Activated effector memory CD4-positive, alpha-beta T cell treated with Interleukin-2 at 50 U/mL for 16 hours (primary cell): ENCODE results near the gene STX2.

Experiments
- DNase-seq: peaks from one replicate; pipeline ENCODE4 v3.0.0-alpha.2; 2020

STX2 gene

DNA sequence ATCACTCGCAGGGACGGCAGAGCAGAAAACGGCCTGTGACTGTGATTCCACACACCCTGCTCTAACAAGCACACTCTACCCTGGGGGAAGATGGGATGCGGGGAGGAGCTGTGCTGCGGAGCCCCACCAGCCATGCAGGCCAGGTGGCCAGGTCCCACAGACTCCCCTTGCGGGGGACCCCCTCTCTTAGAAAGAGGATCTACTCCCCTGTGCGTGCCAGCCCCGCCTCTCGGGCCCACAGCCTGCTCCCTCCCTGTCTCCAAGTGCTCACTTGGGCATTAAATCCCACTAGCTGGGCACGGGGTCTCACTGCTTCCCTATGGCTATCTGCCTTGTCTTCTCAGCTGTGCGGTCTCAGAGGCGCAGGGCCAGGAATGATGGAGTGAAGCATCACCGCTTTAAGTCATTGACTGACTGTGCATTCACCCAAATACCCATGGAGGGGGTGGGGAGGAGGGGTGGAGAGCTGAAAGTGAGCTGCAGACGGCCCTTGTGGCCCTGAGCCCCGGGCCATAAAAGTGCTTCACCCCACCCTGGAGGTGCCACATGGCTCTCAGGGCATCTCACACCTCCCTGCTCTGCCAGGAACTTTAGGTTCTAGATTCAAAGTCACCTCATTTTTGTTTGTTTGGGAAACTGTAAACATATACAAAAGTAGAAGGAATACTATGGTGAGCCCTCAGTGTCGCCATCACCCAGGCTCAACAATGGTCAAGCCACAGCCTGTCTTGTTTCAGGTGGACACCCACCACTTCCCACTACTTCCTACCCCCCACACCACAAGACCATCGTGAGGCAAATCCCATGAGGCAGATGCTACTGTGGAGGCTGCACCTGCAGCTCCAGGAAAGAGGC lies 9.4 kb downstream of the STX2 start:
- no peak for DNase-seq

GRCh38 chr12:130828895-130829294 lies 10.2 kb downstream of the STX2 start:
- DNase-seq, result no peak

DNA sequence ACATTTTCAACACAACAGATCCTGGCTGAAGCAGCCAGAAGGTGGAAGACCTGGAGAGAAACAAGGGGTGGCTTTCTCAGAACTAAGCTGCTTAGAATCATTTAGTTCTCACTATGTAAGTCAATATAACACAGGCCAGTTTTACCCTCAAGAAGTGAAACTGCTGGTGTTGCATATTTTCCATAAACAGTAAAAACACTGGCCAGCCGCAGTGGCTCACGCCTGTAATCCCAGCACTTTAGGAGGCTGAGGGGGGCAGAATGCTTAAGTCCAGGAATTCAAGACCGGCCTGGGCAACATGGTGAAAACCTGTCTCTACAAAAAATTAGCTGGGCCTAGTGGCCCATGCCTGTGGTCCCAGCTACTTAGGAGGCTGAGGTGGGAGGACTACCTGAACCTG lies 11.6 kb downstream of the STX2 start:
- DNase-seq, result no peak

- peak; percentile 54 for DNase-seq
Observed at GRCh38 chr12:130826151-130826801, 12.8 kb downstream of the STX2 start.

GRCh38 chr12:130825771-130826150 lies 13.3 kb downstream of the STX2 start:
- DNase-seq, result no peak

DNA sequence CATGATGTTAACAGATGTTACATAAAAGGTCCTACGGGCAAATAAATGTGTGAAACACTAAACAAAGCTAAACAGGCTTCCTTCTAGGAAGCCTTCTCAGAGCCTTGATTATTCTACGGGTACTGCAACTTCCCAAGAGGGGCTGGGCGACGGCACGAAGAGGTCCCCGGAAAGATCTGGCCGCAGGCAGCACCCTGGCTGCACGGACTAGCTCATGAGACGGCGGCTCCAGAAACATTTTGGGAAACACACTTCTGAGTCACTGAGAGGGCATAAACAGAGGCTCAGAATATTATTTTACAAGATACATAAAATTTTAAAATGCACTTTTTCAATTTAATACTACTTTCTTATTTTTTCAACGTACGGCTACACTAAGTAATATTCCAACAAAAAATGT lies 19.4 kb downstream of the STX2 start:
- DNase-seq, result no peak

DNA sequence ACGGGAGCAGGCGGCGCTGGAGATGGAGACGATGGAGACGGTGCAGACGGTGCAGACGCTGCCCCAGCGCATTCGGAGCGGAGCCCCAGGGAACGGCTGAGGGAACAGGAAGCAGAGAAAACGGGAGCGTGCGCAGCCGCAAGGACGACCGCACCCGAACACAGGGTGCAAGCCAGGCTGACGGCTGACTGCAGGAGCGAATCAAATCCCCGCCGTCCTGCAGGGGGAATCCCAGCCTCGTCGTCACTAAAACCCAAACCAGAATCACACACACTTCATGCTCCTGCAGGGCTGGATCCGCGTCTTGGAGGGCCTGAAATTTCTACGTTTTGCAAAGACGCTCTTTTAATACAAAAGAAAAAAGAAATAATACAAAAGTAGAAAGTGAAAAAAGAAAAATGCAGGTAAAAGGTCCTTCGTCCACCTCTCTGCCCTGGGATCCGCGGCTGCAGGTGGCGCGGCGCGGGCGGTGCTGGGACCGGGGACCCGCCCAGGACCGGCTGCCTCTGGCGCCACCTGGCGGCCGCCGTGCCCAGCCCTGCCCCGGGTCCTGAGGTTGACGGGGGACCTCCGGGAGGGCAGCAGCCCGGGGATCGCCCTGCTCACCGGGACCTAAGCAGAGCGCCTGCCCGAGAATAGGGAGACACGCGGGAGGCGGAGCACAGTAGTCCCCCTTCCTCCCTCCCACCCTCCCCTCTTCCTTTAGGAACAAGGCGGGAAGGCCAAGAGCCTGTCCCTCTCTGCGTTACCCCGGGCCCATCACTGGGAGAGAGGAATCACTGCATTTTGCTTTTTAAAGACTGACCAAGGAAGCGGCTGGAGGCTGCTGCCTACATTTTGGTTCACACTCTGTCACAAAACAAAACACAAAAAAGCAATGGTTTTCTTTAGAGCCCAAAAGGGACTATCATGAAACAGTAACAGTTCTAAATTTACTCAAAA lies 20.1 kb downstream of the STX2 start:
- peak; percentile 63 for DNase-seq

DNA sequence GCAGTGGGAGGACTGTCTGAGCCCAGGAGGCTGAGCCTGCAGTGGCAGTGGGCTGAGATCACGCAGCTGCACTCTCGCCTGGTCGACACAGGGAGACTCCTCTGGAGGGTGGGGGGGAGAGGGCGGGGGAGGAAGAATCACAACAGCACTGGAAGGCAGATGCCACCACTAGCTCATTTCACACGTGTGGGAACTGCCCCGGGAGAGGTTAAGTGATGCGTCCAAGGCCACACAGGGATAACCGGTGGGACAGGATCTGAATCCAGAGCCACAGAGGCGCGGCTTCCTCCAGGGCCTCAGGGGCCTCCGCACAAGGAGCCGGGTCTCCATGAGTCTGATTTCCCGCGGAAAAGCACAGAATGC lies 20.8 kb downstream of the STX2 start:
- DNase-seq, result no peak

DNA sequence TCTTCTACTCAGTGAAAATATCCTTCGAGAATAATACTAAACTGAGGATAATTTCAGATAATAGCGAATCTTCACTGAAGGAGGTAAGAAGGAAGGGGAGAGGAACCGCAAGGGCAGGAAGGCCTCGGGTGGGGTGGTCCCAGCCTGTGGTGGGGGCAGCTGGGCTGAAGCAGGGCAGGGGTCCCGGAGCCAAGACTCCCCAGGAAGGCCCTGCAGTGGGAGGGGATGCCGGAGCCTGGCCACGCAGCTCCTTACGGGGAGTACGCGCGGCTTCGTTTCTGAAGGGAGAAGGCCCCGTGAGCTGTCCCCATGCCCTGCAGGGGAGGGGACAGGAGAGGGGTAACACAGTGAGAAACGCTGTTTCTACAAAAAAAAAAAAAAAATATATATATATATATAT lies 21.2 kb downstream of the STX2 start:
- DNase-seq, result no peak

DNA sequence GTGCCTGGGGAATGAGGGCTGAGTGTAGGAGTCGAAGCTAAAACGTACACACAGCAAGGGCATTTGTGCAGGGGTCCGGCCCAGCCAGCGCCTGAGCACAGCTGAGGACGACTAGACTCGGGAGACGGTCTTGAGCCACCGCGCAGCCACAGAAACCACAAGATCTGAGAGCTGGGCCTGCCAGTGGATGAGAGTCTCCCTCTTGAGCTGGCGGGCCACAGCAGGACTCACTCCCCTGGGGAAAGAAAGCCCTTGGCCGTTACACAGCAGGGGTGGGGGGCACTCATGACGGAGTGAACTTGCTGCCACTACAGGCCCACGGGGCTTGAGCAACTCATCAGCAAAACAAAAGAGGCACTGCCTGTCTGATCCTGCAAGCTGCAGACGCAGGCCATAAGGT lies 23.0 kb downstream of the STX2 start:
- DNase-seq, result no peak

DNA sequence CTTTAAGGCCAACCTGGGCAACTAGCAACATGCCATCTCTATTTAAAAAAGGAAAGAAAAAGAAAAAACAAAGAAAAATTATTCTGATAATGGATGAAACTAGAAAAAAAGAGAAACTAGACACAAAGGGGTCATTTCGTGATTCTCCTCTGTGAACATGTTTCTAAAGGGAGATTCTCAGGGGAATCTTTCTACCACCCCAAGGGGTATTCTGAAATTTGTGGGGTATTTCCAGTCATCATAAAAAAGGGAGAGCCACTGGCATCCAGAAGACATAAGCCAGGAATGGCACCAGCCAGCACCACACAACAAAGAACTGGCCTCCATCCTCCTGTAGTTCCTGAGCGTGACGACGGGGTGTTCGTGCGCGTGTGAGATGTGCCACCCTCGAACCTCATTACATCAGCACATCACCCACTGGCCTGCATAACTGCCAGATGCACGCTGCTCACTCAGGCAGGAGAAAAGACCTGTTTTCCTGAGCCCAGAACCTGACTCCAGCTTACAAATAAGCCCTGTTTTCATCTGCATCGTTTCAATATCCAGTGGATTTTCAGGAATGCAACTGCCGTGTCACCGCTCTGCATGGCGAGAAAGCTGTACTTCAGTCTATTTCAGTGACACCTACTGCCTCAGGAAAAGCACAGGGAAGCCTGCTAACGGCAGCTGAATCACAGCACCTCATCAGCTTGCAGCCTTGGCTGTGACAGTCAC lies 23.9 kb downstream of the STX2 start:
- no peak for DNase-seq

- DNase-seq, result no peak
Observed at GRCh38 chr12:130813949-130814348, 25.1 kb downstream of the STX2 start.

GRCh38 chr12:130813436-130813835 lies 25.6 kb downstream of the STX2 start:
- DNase-seq, result no peak

- no peak for DNase-seq
Observed at GRCh38 chr12:130809791-130810190, 29.3 kb downstream of the STX2 start.

GRCh38 chr12:130807309-130807708 lies 31.7 kb downstream of the STX2 start:
- no peak for DNase-seq

GRCh38 chr12:130806574-130806973 lies 32.5 kb downstream of the STX2 start:
- DNase-seq, result no peak

DNA sequence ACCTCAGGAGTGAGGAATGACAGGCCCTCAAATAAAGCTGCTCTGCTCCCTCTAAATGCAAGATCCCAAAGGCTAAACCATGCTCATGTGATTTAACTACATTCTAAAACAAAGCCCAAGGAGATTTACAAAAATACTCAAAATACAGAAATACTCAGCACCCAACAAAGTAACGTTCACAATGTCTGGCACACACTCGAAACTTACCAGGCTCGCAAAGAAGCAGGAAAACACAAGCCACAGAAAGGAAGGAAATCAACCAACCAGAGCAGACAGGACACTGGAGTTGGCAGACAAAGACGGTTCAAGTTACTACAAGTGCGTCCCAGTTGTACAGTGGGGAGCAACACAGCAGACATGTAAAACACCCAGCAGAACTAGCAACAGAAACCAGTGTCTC lies 33.4 kb downstream of the STX2 start:
- no peak for DNase-seq

DNA sequence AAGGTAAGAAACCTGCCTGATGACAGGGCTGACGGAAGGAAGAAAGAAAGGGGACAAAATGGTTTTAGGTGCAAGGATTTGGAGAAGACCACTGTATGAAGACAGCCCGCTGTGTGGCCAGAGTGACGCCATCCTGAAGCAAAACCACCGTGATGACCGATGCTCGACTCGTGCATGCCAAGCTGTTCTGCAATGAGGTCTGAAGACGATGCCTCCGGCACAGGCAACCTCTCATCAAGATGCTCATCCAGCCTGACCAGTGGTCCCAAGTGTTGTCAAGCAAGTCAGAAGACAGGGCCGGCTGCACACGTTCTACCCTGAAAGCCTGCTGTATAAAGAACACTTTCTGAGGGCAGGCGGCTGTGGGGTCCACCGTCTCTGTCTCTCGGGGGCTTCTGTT lies 34.8 kb downstream of the STX2 start:
- no peak for DNase-seq

GRCh38 chr12:130803702-130804101 lies 35.3 kb downstream of the STX2 start:
- DNase-seq, result no peak

- no peak for DNase-seq
Observed at GRCh38 chr12:130800312-130800711, 38.7 kb downstream of the STX2 start.

DNA sequence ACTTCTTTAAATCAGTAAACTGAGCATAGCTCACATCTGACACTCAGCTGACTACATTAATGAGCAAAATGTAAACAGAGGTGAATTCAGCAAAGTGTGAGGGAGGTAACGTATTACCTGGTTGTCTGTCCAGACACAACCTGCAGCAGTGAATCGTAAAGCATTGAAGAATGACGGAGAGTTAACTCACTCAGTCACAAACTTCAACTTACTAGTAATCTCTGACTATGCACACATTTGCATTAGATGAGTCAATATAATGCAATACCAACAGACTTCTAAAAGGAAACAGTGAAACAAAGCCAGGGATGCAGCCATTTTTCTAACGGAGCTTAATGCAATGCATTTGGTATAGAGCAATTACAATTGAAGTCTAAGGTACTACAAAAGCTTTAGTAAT lies 40.0 kb downstream of the STX2 start:
- no peak for DNase-seq

DNA sequence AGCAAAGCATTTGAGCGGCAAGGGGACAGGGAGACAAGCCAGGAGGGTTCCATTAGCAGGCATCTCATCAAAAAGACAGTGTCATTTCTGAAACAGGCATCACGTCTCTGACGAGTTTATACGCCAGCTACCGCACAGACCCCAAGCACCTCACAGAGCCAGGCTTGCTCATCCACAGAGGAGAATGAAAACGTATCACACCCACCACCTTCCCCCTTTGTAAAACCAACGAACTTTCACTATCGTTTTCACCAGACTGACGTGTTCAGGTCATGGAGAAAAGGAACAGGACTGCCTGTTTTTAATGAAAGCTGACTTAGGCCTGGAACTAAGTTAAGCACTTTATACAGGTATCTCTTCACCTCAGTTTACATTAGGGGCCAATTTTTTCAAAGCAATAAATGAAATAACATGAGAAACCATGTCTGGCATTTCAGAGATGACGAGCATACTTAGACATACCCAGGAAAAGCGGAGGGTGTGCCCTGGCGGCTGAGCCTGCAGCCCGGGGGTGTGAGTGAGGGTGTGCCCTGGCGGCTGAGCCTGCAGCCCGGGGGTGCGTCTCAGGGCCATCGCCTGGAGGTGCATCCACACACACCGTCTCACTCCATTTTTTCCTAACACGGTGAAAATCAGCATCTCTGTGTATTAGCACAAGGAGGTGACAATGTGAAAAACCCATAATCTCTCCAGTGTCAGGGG lies 41.9 kb downstream of the STX2 start:
- peak; percentile 16 for DNase-seq
